PC-9 (cell line): Measurements from ENCODE around the gene KRTAP5-1. TPM values are rescaled to one million over a fixed set of nuclear protein-coding genes. Genes with fewer than 3 reads are reported as not detected.

Experiments used
- BruUV-seq: library from RNA; stranded (reverse); fragments of 400-500 nt; replicated peaks from 2 replicates; lab custom pipeline; 2021; lab: Mats Ljungman, UMichigan
- CTCF ChIA-PET: fragments of 300-600 bp; sonication (Branson Sonifier 250); formaldehyde crosslinking; loops from one replicate; lab custom pipeline; 2022; ENCODE audit warnings: antibody characterized with exemption; lab: Charles Lee
- POLR2A ChIA-PET: fragments of 300-600 bp; sonication (Branson Sonifier 250); formaldehyde crosslinking; loops from one replicate; lab custom pipeline; 2022; ENCODE audit warnings: antibody characterized with exemption; ENCODE audit not compliant: unreplicated experiment; lab: Charles Lee
- DNase-seq, 2 experiments: peaks; one replicate each; pipeline versions ENCODE4 v3.0.0 to v3.0.0-alpha.2; 2015 to 2022; ENCODE audit warnings: mixed read lengths in 1 of 2
- H2AFZ ChIP-seq: fragments of 200-600 bp; sonication (generic); 2 replicates; pipeline ENCODE4 v1.8.1; 2017; ENCODE audit warnings: antibody characterized with exemption
- H3F3A ChIP-seq: fragments of 200-600 bp; sonication (generic); 2 replicates; pipeline ENCODE4 v1.8.1; 2017; ENCODE audit warnings: antibody characterized with exemption, mild to moderate bottlenecking, low read depth; ENCODE audit not compliant: insufficient read depth
- H3K27ac ChIP-seq: fragments of 200-600 bp; sonication (generic); 2 replicates; pipeline ENCODE4 v1.6.1; 2016; ENCODE audit warnings: mixed run types
- H3K27me3 ChIP-seq: fragments of 200-600 bp; sonication (generic); 2 replicates; pipeline ENCODE4 v1.6.1; 2016; ENCODE audit warnings: low read depth, mixed run types; ENCODE audit not compliant: insufficient read depth
- H3K36me3 ChIP-seq: fragments of 200-600 bp; sonication (generic); 2 replicates; pipeline ENCODE4 v1.6.1; 2016; ENCODE audit warnings: low read depth, mixed run types
- H3K4me1 ChIP-seq: fragments of 200-600 bp; sonication (generic); replicated peaks from 2 replicates; pipeline ENCODE4 v1.6.1; 2016; ENCODE audit warnings: mixed run types; ENCODE audit not compliant: insufficient read depth
- H3K4me2 ChIP-seq: fragments of 200-600 bp; sonication (generic); 2 replicates; pipeline ENCODE4 v1.6.1; 2017; ENCODE audit warnings: mixed run types
- H3K4me3 ChIP-seq: fragments of 200-600 bp; sonication (generic); 2 replicates; pipeline ENCODE4 v1.6.1; 2016; ENCODE audit warnings: mixed run types
- H3K79me2 ChIP-seq: fragments of 200-600 bp; sonication (generic); 2 replicates; pipeline ENCODE4 v1.6.1; 2017; ENCODE audit warnings: low read depth, mixed run types
- H3K9me2 ChIP-seq: fragments of 200-600 bp; sonication (generic); 2 replicates; pipeline ENCODE4 v1.8.1; 2017; ENCODE audit warnings: mild to moderate bottlenecking; ENCODE audit not compliant: insufficient read depth
- H3K9me3 ChIP-seq: fragments of 200-600 bp; sonication (generic); 2 replicates; pipeline ENCODE4 v1.8.1; 2016; ENCODE audit warnings: low read depth; ENCODE audit not compliant: insufficient read depth
- H4K20me1 ChIP-seq: fragments of 200-600 bp; sonication (generic); 2 replicates; pipeline ENCODE4 v1.8.1; 2017; ENCODE audit not compliant: insufficient read depth
- EZH2 ChIP-seq: fragments of 200-600 bp; sonication (generic); IDR thresholded peaks from 2 replicates; pipeline ENCODE4 v1.8.0; 2017; ENCODE audit warnings: antibody characterized with exemption, low read depth
- intact Hi-C: fragments of 100-400 bp; cut with micrococcal nuclease; formaldehyde crosslinking; loops from one replicate; pipeline ENCODE4 v1.10.0; 2022; ENCODE audit not compliant: unreplicated experiment
- total RNA-seq: library from RNA; stranded (reverse); gene quantifications from 2 replicates; pipeline ENCODE4 v1.2.3, GENCODE V29; 2021
- TF ChIP-seq, protein P1 (sequence below): fragments of 200-600 bp; sonication (generic); conservative IDR thresholded peaks from 2 replicates; pipeline ENCODE4 v1.6.1; 2017; ENCODE audit warnings: mixed run types, antibody characterized with exemption, mild to moderate bottlenecking, moderate library complexity

Gene KRTAP5-1
- total RNA-seq, 1 experiment from 2014 or later: not detected

DNA sequence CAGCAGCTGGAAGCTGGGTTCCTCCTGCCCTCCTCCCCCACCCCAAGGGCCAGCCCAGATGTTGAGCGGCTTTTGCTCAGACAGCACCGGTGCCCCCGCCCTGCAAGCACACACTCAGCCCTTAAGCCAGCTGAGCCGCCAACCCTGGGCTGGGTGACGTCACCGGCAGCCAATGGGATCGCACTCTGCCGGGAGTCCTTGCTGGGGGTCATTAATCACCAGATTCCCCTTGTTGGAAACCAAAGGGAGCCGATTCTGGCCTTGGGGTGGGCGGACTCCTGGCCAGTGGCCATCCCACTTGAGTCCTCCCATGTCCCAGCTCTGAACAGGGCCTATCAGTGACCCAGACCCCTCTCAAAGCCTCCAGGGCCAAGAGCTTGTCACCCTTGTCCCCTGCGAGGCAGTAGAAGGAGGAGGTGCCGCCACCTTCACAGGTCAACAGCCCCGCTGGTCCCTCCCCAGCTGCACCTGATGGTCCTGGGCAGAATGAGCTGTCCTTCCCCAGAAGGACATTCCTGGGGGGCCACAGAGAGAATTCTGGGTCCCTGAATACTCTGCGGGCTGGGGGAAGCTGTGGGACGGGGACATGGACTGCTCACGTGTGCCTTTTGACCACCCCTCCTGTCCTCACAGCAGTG is 20.4 kb downstream of the KRTAP5-1 start:
- Histone ChIP-seq H3K4me2 (no peak overlapping the region), H2AFZ (no peak overlapping the region), H3K9me3 (no peaks in the 10 kb centered on the region), H3K27ac (no peak overlapping the region), H3K36me3 (no peaks in the 10 kb centered on the region), H3K9me2 (no peaks in the 10 kb centered on the region), H3K4me3 (no peak overlapping the region), H3K79me2 (no peaks in the 10 kb centered on the region), H3K4me1 (peaks cover 4% of the 10 kb centered on the region; the same call in 1 of the 2 replicates), H3K27me3 (no peaks in the 10 kb centered on the region), H4K20me1 (no peaks in the 10 kb centered on the region), H3F3A (no peaks in the 10 kb centered on the region; the same call in 1 of the 2 replicates)
- TF ChIP-seq EZH2: no peak
- TF ChIP-seq, protein P1, sequence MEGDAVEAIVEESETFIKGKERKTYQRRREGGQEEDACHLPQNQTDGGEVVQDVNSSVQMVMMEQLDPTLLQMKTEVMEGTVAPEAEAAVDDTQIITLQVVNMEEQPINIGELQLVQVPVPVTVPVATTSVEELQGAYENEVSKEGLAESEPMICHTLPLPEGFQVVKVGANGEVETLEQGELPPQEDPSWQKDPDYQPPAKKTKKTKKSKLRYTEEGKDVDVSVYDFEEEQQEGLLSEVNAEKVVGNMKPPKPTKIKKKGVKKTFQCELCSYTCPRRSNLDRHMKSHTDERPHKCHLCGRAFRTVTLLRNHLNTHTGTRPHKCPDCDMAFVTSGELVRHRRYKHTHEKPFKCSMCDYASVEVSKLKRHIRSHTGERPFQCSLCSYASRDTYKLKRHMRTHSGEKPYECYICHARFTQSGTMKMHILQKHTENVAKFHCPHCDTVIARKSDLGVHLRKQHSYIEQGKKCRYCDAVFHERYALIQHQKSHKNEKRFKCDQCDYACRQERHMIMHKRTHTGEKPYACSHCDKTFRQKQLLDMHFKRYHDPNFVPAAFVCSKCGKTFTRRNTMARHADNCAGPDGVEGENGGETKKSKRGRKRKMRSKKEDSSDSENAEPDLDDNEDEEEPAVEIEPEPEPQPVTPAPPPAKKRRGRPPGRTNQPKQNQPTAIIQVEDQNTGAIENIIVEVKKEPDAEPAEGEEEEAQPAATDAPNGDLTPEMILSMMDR: no peak
- intact Hi-C loops: no loop called here
- ChIA-PET CTCF (no interaction called here), POLR2A (no interaction called here)
- BruUV-seq: no TSS peak
- no peak for DNase-seq

DNA sequence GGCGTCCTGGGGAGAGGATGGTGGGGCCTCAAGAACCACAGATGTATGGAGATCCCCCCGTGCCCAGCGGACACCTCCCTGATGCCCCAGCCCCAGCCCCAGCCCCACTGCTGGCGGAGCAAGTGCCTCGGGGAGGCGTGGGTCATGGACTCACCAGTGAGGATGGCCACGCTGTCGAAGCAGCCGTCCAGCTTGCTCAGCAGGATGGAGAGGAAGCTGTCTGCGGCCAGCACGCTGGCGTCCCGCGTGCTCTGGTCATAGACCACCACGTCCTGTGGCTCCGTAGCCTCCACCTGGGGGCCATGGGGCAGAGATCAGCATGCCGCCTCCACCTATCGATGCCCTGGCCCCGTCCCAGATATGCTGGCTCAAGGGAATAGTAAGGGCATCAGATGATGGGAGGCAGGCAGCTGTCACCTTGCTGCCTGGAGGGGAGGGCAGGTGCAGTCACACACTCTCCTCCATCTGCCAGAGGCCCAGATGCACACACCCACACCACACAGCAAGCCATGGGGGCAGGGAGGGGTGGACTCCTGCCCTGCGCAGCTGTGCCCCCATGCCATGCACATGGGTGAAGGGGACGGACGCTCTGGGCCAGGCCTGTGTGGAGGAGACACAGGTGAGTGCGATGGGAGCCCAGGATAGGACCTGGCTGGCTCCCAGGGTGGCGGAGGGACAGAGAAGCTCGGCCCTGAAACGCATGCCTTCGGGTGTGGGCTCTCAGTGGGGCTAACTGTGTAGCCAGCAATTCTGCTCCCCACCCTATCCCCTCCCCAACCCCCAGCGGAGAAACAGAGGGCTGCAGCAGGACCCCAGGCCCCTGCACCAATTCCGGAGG is 21.2 kb downstream of the KRTAP5-1 start:
- Histone ChIP-seq H3K9me3 (no peaks in the 10 kb centered on the region), H3F3A (no peaks in the 10 kb centered on the region; the same call in 1 of the 2 replicates), H3K4me1 (peaks cover 7% of the 10 kb centered on the region), H3K4me2 (no peak overlapping the region), H3K27me3 (no peaks in the 10 kb centered on the region), H3K36me3 (no peaks in the 10 kb centered on the region), H3K27ac (no peak overlapping the region), H3K9me2 (no peaks in the 10 kb centered on the region), H3K4me3 (no peak overlapping the region), H4K20me1 (no peaks in the 10 kb centered on the region), H3K79me2 (no peaks in the 10 kb centered on the region), H2AFZ (no peak overlapping the region)
- ChIA-PET CTCF (no interaction called here), POLR2A (no interaction called here)
- intact Hi-C loops: no loop called here
- BruUV-seq: no TSS peak
- DNase-seq: no peak
- TF ChIP-seq, protein P1: no peak
- TF ChIP-seq EZH2: no peak

GRCh38 chr11:1563149-1563638 is 21.9 kb downstream of the KRTAP5-1 start:
- H3K79me2 ChIP-seq: no peaks in the 10 kb centered on the region
- H3K4me1 ChIP-seq: peaks cover 15% of the 10 kb centered on the region
- H3K4me3 ChIP-seq: no peak overlapping the region
- TF ChIP-seq EZH2: no peak
- TF ChIP-seq, protein P1: no peak
- no peak overlapping the region for H3K27ac ChIP-seq
- DNase-seq: no peak
- no TSS peak for BruUV-seq
- H3K27me3 ChIP-seq: no peaks in the 10 kb centered on the region
- intact Hi-C loops: no loop called here
- H3K36me3 ChIP-seq: no peaks in the 10 kb centered on the region
- no peaks in the 10 kb centered on the region for H4K20me1 ChIP-seq
- ChIA-PET CTCF (no interaction called here), POLR2A (no interaction called here)
- H3K9me3 ChIP-seq: no peaks in the 10 kb centered on the region
- no peak overlapping the region for H3K4me2 ChIP-seq
- H3K9me2 ChIP-seq: no peaks in the 10 kb centered on the region
- H2AFZ ChIP-seq: no peak overlapping the region
- H3F3A ChIP-seq: no peaks in the 10 kb centered on the region; the same call in 1 of the 2 replicates
